ENCODE results near the gene TAF3.

The TAF3 gene

GRCh38 chr10:8063128-8063908 lies 245.0 kb downstream of the TAF3 start:
- Mint-ChIP-seq H3K9me3 (no peaks in the 10 kb centered on the region), H3K27ac (no peak overlapping the region), H3K27me3 (peaks cover 87% of the 10 kb centered on the region), H3K36me3 (ENCODE audit: low read depth) (no peaks in the 10 kb centered on the region), H3K4me1 (ENCODE audit: low read depth) (peaks cover 14% of the 10 kb centered on the region), H3K4me3 (no peak overlapping the region)
- intact Hi-C loops (cut with micrococcal nuclease) = no loop called here

- H3K4me3 Mint-ChIP-seq = no peak overlapping the region
- H3K9me3 Mint-ChIP-seq = no peaks in the 10 kb centered on the region
- H3K36me3 Mint-ChIP-seq (ENCODE audit: low read depth) = no peaks in the 10 kb centered on the region
- intact Hi-C loops (cut with micrococcal nuclease) = no loop called here
- peaks cover 14% of the 10 kb centered on the region for H3K4me1 Mint-ChIP-seq (ENCODE audit: low read depth)
- H3K27ac Mint-ChIP-seq = no peak overlapping the region
- H3K27me3 Mint-ChIP-seq = peaks cover 83% of the 10 kb centered on the region
Observed at GRCh38 chr10:8063935-8064334, 245.6 kb downstream of the TAF3 start.

GRCh38 chr10:8064436-8064835 lies 246.1 kb downstream of the TAF3 start:
- Mint-ChIP-seq H3K4me1 (ENCODE audit: low read depth) (peaks cover 14% of the 10 kb centered on the region), H3K4me3 (no peak overlapping the region), H3K27ac (no peak overlapping the region), H3K27me3 (peaks cover 83% of the 10 kb centered on the region), H3K9me3 (no peaks in the 10 kb centered on the region), H3K36me3 (ENCODE audit: low read depth) (no peaks in the 10 kb centered on the region)
- intact Hi-C loops (cut with micrococcal nuclease) = no loop called here

- H3K27ac Mint-ChIP-seq = no peak overlapping the region
- no peak overlapping the region for H3K4me3 Mint-ChIP-seq
- intact Hi-C loops (cut with micrococcal nuclease) = no loop called here
- H3K9me3 Mint-ChIP-seq = no peaks in the 10 kb centered on the region
- no peaks in the 10 kb centered on the region for H3K36me3 Mint-ChIP-seq (ENCODE audit: low read depth)
- peaks cover 75% of the 10 kb centered on the region for H3K27me3 Mint-ChIP-seq
- H3K4me1 Mint-ChIP-seq (ENCODE audit: low read depth) = peaks cover 5% of the 10 kb centered on the region
Observed at GRCh38 chr10:8065651-8066050, 247.3 kb downstream of the TAF3 start.

GRCh38 chr10:8066124-8066523 lies 247.8 kb downstream of the TAF3 start:
- Mint-ChIP-seq H3K27me3 (peaks cover 70% of the 10 kb centered on the region), H3K27ac (no peak overlapping the region), H3K4me3 (no peak overlapping the region), H3K9me3 (no peaks in the 10 kb centered on the region), H3K36me3 (ENCODE audit: low read depth) (no peaks in the 10 kb centered on the region), H3K4me1 (ENCODE audit: low read depth) (peaks cover under 1% of the 10 kb centered on the region)
- intact Hi-C loops (cut with micrococcal nuclease) = no loop called here
